HG03432 (cell line): ENCODE data around the gene HPSE2.

Experiments used
- ATAC-seq: cut with Tn5 transposase; IDR thresholded peaks from one replicate; pipeline ENCODE4 v1.9.1; 2021; ENCODE audit warnings: mild to moderate bottlenecking, moderate library complexity; ENCODE audit not compliant: unreplicated experiment

The HPSE2 gene

DNA sequence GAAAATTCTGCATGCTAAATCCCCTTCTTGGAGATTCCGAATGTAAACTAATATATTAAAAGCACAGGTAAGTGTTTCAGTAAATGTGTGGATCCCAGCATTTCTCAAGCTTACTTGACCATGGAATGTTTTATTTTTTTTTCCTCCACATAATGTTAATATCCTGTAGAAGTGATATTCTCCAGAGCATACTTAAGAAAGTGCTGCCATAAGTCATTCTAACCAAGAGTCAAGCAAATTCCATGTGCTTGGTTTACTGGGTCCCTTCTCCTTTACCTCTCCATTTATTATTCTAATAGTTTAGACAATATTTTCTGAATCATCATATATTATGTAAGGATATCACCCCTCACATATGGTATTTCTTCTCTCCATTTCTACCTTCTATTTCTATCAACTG, 522.1 kb downstream of the HPSE2 start:
- no peak for ATAC-seq

DNA sequence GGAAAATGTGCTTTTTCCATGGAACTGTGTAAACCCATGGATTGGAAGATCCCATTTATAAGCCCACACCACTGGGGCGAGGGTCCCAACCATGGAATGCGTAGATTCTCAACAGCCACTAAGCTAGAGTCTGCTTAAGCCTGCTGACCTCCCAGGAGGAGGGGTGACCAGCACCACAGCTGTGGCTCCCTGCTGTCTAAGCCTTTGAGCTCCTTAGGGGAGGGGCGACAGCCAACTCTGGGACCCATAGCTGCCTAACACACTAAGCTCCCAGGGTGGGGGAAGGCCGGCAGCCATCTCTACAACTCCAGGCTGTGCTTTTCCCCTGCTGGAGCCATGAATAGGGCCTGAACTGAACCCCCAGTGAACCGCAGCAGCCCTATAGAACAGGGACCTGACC, 539.1 kb downstream of the HPSE2 start:
- no peak for ATAC-seq

GRCh38 chr10:98694883-98695282, 540.8 kb downstream of the HPSE2 start:
- ATAC-seq, result no peak

DNA sequence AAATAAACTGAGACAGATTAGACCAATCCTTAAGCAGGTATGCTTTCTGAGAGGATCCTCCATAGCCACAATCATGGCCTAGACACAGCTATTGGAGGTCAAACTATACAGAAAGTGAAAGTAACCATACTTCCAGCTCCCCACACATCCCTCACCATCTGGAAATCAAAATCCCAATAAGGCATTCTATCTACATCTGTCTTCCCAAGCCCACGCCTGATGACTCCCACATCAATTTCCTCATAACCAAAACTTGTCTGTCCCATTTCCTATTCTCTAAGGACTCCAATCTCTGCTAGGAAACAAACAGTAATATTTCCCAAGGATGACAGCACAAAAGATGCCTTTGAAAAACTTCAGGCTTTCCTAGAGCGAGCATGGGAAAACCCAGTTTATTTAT, 541.6 kb downstream of the HPSE2 start:
- ATAC-seq, result no peak

GRCh38 chr10:98687685-98688084, 548.0 kb downstream of the HPSE2 start:
- no peak for ATAC-seq

DNA sequence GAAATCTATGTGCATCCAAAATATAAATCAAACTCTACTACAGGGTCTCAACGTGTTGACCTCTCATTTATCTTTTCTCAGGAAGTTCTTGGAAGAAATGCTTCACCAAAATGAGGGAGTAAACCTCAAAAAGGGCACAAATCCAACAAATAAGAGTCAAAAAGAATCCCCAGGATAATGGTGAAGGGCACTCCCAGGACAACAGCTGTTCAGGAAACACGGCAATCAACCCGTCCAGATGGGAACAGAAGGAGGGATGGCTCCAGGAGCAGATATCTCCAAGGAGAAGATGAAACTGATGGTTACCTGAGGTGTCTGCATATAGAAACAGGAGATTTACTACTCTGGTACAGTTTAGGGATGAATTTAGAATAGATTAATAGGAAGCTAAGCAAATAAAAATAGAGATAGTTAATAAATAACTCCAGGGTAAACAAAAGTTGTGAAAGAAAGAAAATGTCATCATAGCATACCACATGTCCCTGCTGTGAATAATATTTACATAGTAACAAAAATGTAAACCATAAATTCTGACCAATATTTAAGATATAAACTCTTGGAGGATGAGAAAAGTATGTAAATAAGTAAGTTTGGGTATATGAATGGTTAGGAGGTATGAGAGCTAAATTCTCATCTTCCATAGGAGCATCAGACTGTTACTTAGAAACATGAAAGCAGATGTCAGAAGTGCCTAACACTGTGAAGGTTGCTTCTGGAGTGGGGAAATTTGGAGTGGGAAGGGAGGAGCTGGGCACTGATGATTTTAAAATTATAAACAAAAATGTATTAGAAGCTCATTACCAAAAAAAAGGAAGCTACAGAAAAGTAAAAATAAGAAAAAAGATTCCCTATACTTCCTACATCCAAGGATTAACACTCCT, 551.4 kb downstream of the HPSE2 start:
- ATAC-seq, result no peak

GRCh38 chr10:98676895-98677294, 558.8 kb downstream of the HPSE2 start:
- no peak for ATAC-seq

DNA sequence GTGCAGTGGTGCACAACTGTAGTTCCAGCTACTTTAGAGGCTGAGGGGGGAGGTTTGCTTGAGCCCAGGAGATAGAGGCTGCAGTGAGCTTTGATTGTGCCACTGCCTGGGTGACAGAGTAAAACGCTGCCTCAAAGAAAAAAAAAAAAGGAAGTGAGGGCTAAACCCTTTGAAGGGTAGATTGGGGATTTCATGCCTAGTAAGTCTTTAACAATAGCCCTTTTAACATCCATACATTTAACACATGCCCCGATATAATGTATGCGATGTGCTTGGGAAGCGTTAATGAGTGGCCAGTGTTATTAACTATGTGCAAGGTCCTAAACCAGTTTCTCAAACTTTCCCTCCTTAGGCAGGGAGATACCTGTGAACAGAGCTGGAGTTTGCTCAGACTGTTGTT, 559.8 kb downstream of the HPSE2 start:
- ATAC-seq, result peak; percentile 37

- no peak for ATAC-seq
Observed at GRCh38 chr10:98673171-98673782, 562.4 kb downstream of the HPSE2 start.

GRCh38 chr10:98667081-98667480, 568.6 kb downstream of the HPSE2 start:
- ATAC-seq, result no peak

- ATAC-seq, result no peak
Observed at GRCh38 chr10:98666276-98666675, 569.4 kb downstream of the HPSE2 start.

- peak; percentile 50 for ATAC-seq
Observed at GRCh38 chr10:98664329-98665042, 571.2 kb downstream of the HPSE2 start.

- ATAC-seq, result no peak
Observed at GRCh38 chr10:98659951-98660350, 575.7 kb downstream of the HPSE2 start.

- no peak for ATAC-seq
Observed at GRCh38 chr10:98655492-98655891, 580.2 kb downstream of the HPSE2 start.

- peak; percentile 39 for ATAC-seq
Observed at GRCh38 chr10:98649170-98649569, 586.5 kb downstream of the HPSE2 start.

GRCh38 chr10:98646998-98647917, 588.4 kb downstream of the HPSE2 start:
- ATAC-seq, result no peak

DNA sequence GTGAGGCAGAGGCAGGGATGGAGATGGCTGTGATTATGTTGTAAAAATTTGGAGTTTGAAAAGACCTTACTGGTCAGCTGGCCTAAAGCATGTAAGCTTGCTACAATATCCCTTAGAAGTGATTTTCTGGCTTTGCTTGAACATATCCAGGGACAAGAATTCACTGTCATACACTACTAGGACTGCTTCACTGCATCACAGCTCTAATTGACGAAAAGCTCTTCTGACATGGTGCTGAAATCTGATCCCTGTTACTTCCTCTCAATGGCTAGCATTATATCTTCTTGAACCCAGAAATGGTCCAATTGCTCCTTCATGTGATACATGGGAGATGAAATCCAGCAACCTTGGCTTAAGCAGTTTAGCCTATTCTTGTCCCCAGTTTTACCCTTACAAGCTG, 591.2 kb downstream of the HPSE2 start:
- ATAC-seq, result no peak

GRCh38 chr10:98642281-98642680, 593.4 kb downstream of the HPSE2 start:
- no peak for ATAC-seq

GRCh38 chr10:98638920-98639319, 596.7 kb downstream of the HPSE2 start:
- no peak for ATAC-seq

GRCh38 chr10:98636921-98637329, 598.7 kb downstream of the HPSE2 start:
- ATAC-seq, result no peak
